Measurements from ENCODE around the gene BMAL1.
"Not testable (repeated sequence)": the region's sequence is repeated elsewhere in the genome, so short reads cannot be mapped to it uniquely, and the experiment has no call there.

The BMAL1 gene

DNA sequence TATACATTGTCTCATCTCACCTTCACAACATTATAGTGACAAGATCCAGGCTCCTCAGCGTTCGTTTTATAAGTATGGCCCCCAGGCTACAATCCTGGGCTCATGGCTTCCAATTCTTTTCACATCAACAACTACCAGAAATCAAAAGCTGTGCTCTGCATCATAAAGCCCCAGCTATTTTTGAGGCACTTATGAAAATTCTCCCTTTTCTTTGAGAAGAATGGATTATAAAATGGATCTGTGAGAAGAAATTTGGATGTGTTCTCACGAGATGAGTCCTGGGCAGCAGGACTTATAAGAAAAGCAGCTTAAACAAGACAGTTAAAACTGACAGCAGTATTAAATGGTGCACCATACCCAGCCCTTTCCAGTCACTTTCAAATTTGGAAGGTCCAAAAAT, 105.2 kb downstream of the BMAL1 start:
- DNase-seq (ENCODE audit: low read depth), result no peak

DNA sequence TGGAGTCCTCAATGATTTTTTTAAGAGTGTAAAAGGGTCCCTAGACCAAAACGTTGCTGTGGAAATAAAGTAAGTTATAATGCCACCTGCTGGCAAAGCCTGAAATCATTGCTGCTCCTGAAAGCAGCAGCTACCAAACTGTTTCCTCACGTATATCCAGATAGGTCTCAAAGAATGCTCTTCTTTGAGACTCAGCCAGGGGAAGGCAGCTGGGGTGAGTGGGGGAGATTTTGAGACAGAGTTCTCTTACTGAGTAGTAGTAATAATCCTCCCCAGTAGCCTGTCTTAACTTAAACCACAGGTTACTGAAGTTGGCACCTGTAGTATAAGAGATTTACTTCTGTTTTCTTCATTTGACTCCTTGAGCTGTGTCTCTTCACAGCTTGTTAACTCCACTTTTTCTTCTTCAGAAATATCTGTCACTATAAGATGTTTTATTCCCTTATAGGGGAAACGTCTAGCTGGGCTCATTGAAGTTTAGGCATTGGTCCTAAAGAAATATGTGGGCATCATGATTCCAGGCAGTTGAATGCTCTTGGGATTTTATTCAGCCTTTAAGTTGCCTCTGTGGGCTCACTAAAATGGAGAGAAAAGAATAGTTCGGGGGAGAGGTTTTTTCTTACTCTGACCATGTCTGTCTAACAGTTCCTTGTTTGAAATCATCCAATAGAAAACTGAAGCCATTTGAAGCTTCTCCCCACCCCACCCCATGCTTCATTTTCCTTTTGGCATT, 107.5 kb downstream of the BMAL1 start:
- no peak for DNase-seq (ENCODE audit: low read depth)

DNA sequence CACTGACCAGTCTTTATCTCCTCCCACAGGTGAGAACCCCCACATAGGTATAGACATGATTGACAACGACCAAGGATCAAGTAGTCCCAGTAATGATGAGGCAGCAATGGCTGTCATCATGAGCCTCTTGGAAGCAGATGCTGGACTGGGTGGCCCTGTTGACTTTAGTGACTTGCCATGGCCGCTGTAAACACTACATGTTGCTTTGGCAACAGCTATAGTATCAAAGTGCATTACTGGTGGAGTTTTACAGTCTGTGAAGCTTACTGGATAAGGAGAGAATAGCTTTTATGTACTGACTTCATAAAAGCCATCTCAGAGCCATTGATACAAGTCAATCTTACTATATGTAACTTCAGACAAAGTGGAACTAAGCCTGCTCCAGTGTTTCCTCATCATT, 109.0 kb downstream of the BMAL1 start:
- no peak for DNase-seq (ENCODE audit: low read depth)

DNA sequence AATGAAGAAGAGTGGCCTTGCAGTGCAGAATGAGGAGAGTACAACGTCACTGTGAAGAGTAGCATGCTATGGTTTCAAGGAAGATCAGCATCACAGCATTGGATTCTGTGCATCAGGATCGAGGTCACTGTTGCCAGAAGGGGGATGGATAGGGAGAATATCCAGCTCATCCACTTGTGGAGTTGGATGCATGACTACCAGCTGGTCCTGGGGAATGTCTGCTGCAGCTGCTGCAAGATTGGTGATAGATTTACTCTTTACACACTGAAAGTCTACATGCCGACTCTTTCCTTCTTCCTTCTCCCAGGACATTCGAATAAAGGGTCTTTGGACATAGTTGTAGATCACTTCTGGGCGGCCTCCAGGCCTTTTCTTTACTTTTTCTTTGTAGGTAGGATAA, 111.2 kb downstream of the BMAL1 start:
- DNase-seq (ENCODE audit: low read depth), result no peak

DNA sequence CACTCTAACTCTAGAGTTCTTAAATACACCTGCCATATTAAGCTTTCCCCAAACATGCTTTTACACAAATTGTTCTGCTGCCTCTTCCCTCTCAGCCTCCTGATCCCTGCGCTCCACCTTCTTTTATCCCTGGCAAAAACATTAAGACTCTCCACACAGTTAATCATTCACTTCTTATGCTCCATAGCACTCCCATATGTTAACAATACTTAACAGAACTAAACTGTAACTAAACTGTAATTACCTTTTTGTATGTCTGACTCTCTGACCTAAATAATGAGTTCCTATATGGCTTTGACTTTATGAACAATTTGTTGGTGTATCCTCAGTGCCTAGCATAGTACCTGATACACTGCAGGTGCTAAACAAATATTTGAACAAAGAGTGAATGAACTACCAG, 113.6 kb downstream of the BMAL1 start:
- no peak for DNase-seq (ENCODE audit: low read depth)

DNA sequence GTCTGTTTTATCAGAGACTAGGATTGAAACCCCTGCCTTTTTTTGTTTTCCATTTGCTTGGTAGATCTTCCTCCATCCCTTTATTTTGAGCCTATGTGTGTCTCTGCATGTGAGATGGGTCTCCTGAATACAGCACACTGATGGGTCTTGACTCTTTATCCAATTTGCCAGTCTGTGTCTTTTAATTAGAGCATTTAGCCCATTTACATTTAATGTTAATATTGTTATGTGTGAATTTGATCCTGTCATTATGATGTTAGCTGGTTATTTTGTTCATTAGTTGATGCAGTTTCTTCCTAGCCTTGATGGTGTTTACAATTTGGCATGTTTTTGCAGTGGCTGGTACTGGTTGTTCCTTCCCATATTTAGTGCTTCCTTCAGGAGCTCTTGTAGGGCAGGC, 120.7 kb downstream of the BMAL1 start:
- DNase-seq (ENCODE audit: low read depth), result not testable (repeated sequence)

DNA sequence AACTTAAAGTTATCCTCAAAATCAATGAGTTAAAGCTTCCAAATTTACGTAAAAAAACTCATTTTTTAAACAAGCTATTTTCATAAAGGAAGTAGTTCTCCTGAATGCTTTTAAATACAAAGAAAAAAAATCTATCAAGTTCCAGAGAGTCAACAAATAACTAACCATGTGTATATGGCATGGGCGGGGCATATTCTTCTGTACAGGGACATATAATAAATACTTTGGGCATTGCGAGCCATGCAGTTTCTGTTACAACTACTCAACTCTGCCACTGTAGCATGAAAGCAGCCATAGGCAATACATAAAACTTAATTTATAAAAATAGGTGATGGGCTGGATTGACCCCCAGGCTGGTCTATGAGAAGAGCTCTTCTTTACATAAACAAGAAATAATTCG, 127.6 kb downstream of the BMAL1 start:
- no peak for DNase-seq (ENCODE audit: low read depth)

DNA sequence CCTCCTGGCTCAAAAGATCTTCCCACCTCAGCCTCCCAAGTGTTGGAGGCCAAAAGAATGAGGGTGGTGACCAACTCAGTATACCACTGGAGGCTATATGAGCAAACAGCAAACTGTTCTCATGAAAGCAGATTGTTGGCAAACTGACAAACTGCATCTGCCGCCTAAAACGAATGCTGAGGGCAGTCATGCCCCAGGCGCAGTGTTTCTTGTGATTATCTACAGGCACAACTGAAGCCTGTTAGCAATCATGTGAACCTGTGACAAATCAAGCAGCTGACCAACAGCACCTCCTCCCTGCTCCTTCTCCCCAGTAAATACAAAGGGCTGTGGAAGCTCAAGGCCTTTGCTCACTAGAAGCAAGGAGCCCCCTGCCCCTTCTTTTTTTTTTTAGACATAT, 137.6 kb downstream of the BMAL1 start:
- DNase-seq (ENCODE audit: low read depth), result no peak

DNA sequence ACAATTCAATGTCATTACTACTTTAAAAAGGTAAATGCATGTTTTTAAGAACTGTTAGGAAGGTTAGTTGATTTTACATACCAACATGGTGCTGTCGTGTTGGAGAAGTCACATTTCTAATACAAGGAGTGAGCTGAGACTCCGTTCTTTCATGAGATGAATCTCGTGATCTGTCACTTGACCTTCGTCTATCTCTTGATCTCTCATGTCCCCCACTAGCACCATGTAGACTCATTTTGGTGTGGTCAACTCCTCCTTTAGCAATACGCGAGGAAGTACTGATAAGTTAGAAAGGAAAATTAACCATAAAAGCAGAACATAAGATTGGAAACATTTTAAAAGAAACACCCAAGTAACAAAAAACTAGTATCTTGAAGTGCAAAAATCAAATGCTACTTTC, 144.0 kb downstream of the BMAL1 start:
- DNase-seq (ENCODE audit: low read depth), result no peak

DNA sequence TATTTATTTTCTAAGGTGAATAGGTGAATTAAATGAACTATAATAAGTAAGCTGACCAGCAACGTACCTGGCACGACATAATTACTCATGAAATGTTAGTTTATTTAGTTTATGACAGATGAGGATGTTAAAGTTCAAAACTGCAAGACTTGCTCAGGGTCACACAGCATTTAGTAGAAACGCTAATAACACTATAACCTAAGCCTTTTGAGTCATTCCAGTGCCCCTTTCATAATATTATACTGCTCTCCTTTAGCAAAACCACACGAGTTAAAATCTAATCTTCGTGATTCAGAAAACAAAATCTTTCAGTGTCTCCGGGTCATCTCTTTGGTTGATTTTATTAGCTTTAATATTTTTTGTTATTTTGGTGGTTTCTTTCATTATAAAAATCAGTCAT, 145.8 kb downstream of the BMAL1 start:
- no peak for DNase-seq (ENCODE audit: low read depth)

DNA sequence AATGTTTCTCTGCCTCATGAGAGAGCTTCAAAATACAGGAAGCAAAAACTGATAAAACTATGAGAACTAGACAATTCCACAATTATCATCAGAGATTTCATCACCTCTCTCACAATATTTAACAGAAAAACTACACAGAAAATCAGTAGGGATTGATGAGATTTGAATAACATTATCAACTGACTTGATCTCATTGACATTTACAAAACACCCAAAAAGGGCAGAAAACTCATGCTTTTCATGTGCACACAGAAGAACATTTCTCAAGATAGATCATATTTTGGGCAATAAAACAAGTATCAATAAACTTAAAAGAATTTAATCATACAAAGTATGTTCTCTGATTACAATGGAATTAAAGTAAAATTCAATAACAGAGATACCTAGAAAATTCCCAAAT, 149.8 kb downstream of the BMAL1 start:
- DNase-seq (ENCODE audit: low read depth), result no peak

DNA sequence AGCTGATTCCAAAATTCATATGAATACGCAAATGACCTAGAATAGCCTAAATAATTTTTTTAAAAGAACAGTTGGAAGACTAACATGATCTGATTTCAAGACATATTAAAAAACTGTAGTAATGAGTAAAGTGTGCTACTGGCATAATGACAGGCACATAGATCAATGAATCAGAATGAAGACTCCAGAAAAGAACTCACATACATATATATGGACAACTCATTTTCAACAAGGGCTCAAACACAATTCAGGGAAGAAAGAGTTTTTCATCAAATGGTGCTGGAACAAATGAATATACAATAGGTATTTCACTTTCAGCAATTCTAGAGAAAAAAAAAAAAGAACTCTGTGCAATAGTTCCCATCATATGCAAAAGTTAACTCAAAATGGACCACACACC, 151.7 kb downstream of the BMAL1 start:
- no peak for DNase-seq (ENCODE audit: low read depth)

DNA sequence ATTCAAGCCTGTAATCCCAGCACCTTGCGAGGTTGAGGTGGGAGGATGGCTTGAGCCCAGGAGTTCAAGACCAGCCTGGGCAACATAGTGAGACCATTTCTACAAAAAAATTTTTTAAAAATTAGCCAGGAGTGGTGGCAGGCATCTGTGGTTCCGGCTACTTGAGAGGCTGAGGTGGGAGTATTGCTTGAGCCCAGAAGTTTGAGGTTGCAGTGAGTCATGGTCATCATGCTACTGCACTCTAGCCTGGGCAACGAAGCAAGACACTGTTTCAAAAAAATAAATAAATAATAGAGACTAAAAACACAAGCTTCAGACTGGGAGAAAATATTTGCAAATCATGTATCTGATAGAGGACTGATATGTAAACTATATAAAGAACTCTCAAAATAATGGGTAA, 152.2 kb downstream of the BMAL1 start:
- no peak for DNase-seq (ENCODE audit: low read depth)

DNA sequence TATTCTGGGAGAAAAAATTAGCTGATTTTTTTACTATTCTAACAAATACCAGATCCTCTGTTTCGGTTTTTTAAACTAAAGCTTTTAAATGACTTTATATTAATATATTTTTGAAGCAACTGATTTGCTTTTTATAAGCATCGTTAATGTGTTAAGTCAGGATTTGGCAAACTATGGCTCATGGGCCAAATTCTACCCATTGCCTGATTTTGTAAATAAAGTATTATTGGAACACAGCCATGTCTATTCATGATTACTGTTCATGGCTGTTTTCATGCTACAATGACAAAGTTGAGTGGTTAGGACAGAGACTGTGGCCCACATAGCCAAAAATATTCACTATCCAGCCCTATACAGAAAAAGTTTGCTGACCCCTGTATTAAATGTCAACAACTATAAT, 155.8 kb downstream of the BMAL1 start:
- DNase-seq (ENCODE audit: low read depth), result no peak

DNA sequence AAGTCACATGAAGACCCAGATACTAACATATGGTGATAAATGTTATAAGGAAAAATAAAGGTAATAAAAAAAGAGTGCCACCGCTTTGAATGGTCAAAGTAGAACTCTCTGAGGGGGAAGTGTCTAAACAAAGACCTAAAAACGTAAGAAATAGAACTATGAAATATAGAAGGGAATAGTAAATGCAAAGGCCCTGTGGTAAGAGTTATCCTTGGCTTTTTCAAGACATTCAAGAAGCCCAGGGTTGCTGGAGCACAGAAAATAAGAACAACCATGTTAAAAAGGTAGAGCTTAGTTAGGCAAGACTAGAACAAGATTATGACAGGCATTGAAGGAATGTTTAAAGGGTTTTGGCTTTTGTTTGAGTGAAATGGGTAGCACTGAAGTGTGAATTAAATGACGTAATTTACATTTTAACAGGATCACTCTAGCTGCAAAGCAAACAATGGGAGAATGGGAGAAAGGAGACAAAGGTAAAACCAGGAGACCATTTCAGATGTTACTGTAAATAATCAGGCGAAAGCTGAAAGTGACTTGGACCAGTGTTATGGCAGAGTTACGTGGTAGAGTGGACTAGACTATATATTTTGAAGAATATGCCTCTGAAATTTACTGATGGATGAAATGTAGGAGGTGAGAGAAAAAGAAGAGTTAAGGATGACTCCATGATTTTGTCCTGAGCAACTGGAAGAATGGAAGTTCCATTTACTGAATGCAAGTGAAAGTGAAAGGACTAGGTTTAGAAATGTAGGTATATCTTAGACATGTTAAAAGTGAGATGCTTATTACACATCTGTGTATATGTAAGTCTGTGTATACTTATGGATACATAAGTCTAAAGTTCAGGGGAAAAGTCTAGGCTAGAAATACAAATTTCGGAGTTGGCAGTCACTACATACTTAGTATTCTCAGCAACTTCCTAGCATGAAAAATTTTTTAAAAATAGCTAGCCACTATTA, 156.9 kb downstream of the BMAL1 start:
- DNase-seq (ENCODE audit: low read depth), result no peak

DNA sequence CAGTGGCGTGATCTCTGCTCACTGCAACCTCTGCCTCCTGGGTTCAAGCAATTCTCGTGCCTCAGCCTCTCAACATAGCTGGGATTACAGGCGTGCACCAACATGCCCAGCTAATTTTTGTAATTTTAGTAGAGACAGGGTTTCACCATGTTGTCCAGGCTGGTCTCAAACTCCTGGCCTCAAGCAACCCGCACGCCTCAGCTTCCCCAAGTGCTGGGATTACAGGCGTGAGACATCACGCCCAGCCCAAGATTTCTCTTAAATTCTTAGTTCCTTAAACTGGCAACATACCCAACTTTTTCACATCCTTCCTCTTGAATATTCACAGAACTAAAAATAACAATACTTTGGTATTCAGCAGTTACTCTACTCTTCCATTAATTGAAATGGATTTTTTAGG, 159.2 kb downstream of the BMAL1 start:
- not testable (repeated sequence) for DNase-seq (ENCODE audit: low read depth)
